ENCODE measurements around the gene NFASC. TPM values are rescaled to one million over a fixed set of nuclear protein-coding genes. Genes with fewer than 3 reads are reported as not detected.

The NFASC gene
- total RNA-seq, 2 donors from 2014 or later, result 27.7 to 45.9 TPM

DNA sequence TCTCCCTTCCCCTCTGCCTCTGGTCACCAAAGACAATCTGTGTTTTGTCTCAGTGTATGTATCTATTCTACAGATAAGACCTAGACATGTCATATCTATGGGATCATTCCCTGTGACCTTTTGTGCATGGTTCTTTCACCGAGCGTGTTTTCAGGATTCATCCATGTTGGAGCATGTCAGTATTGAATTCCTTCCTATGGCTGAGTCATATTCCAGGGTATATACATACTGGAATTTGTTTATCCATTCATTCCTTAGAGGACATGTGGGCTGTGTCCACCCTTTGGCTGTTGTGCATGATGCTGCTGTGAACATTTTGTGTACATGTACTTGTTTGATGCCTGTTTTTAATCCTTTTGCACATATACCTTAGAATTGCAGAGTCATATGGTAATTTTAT lies 69.9 kb downstream of the NFASC start:
- no peaks in the 10 kb centered on the region for H3K27me3 ChIP-seq (ENCODE audit: control insufficient read depth, insufficient read depth, low read length, poor library complexity, severe bottlenecking)
- no peaks in the 10 kb centered on the region for H3K9me3 ChIP-seq (ENCODE audit: control insufficient read depth, low read length)
- TF ChIP-seq, protein P1, sequence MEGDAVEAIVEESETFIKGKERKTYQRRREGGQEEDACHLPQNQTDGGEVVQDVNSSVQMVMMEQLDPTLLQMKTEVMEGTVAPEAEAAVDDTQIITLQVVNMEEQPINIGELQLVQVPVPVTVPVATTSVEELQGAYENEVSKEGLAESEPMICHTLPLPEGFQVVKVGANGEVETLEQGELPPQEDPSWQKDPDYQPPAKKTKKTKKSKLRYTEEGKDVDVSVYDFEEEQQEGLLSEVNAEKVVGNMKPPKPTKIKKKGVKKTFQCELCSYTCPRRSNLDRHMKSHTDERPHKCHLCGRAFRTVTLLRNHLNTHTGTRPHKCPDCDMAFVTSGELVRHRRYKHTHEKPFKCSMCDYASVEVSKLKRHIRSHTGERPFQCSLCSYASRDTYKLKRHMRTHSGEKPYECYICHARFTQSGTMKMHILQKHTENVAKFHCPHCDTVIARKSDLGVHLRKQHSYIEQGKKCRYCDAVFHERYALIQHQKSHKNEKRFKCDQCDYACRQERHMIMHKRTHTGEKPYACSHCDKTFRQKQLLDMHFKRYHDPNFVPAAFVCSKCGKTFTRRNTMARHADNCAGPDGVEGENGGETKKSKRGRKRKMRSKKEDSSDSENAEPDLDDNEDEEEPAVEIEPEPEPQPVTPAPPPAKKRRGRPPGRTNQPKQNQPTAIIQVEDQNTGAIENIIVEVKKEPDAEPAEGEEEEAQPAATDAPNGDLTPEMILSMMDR (conservative IDR thresholded peaks at IDR 0.05), result no peak
- no peak overlapping the region for H3K9ac ChIP-seq (ENCODE audit: extremely low read depth, low read length, poor library complexity, severe bottlenecking)
- Mint-ChIP-seq H3K27me3 (ENCODE audit: insufficient read depth) (no peaks in the 10 kb centered on the region), H3K4me1 (peaks cover 6% of the 10 kb centered on the region), H3K9me3 (no peaks in the 10 kb centered on the region), H3K4me3 (no peak overlapping the region), H3K27ac (no peak overlapping the region), H3K36me3 (ENCODE audit: low read depth) (peaks cover 12% of the 10 kb centered on the region)
- no peaks in the 10 kb centered on the region for H3K4me1 ChIP-seq (ENCODE audit: control insufficient read depth, insufficient read depth, low read length)
- peaks cover 12% of the 10 kb centered on the region for H3K36me3 ChIP-seq (ENCODE audit: control insufficient read depth, insufficient read depth, low read length)
- DNase-seq, result no peak
- H3K27ac ChIP-seq (ENCODE audit: low read depth, low read length), result no peak overlapping the region
- no peak overlapping the region for H3K4me3 ChIP-seq (ENCODE audit: low read length)
- WGBS, 2 experiments (ENCODE audit: insufficient coverage in 1 of 2, insufficient read length in 1 of 2), result 91 to 100% methylated on average over 2 of the region's 2 CpGs

DNA sequence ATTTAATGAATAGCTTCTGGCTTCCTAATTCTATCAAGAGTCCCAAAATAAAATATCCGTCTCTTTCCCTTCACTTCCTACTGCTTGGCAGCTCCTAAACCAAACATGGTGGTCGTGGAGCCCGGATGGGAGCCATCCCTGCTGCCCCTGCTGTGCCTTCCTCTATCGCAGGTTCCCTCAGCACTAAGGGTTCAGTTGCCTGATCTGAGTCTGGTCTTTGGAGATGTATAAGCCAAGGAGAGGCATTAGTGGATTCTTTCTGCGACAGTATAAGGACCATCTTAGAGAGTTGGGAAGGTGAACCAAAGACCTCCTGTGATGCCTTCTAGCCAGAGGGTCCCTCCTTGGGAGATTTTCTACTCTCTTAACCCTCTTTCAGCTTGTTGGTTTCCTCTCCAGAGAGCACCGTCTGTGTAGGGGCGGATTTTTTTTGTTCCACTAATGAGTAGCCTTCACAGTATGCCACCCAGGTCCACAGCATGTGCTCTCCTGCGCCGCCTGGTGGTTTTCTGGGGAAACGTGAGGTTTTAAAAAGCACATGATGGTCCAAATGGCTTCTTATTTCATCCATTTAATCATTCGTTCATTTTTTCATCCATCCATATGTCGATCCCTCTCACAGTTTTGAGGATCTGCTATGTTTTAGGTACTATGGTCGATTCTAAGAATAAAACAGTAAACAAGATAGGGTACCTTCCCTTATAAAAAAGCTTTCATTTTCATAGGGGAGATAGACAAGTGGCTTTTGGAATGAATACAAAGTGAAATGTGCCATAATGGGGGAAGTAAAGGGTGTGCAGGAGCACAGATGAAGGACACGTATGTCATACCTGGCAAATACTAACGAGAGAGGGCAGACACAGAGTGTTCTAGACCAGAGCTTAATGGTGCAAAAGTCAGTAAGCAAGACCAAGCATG lies 71.0 kb downstream of the NFASC start:
- Histone ChIP-seq H3K4me3 (ENCODE audit: low read length) (no peak overlapping the region), H3K27me3 (ENCODE audit: control insufficient read depth, insufficient read depth, low read length, poor library complexity, severe bottlenecking) (no peaks in the 10 kb centered on the region), H3K4me1 (ENCODE audit: control insufficient read depth, insufficient read depth, low read length) (no peaks in the 10 kb centered on the region), H3K36me3 (ENCODE audit: control insufficient read depth, insufficient read depth, low read length) (peaks cover 12% of the 10 kb centered on the region), H3K27ac (ENCODE audit: low read depth, low read length) (peak overlapping the region; percentile 16), H3K9ac (ENCODE audit: extremely low read depth, low read length, poor library complexity, severe bottlenecking) (no peak overlapping the region), H3K9me3 (ENCODE audit: control insufficient read depth, low read length) (no peaks in the 10 kb centered on the region)
- DNase-seq, result peak; percentile 92
- TF ChIP-seq, protein P1 (conservative IDR thresholded peaks at IDR 0.05), result peak; percentile 99
- no peaks in the 10 kb centered on the region for H3K27me3 Mint-ChIP-seq (ENCODE audit: insufficient read depth)
- H3K4me3 Mint-ChIP-seq, result no peak overlapping the region
- H3K4me1 Mint-ChIP-seq, result peaks cover 6% of the 10 kb centered on the region
- 40 to 55% methylated on average over 10 to 15 of the region's 15 CpGs for WGBS, 2 experiments (ENCODE audit: insufficient coverage in 1 of 2, insufficient read length in 1 of 2)
- no peaks in the 10 kb centered on the region for H3K9me3 Mint-ChIP-seq
- peaks cover 14% of the 10 kb centered on the region for H3K36me3 Mint-ChIP-seq (ENCODE audit: low read depth)
- no peak overlapping the region for H3K27ac Mint-ChIP-seq

DNA sequence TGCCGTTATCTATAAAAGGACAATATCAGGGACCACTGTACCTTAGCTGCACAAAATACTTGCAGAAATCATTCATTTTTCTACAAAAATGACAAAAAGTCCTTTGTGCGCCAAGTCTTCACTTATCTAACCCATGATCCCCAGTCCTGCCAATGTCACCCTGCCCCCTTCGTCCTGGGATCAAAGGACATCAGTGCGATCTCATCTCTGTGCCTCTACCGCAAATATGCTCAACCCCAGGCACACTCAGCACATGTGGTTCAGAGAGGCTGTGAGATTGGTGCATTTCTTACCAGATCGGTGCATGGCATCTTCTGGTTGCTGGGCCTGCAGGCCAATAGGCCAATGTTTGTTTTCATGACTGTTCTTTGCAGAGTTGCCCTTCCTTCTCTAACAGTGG lies 72.8 kb downstream of the NFASC start:
- H3K4me1 ChIP-seq (ENCODE audit: control insufficient read depth, insufficient read depth, low read length), result no peaks in the 10 kb centered on the region
- Mint-ChIP-seq H3K4me3 (no peak overlapping the region), H3K4me1 (no peaks in the 10 kb centered on the region), H3K9me3 (no peaks in the 10 kb centered on the region), H3K27ac (no peak overlapping the region), H3K27me3 (ENCODE audit: insufficient read depth) (no peaks in the 10 kb centered on the region), H3K36me3 (ENCODE audit: low read depth) (peaks cover 12% of the 10 kb centered on the region)
- H3K4me3 ChIP-seq (ENCODE audit: low read length), result no peak overlapping the region
- no peak overlapping the region for H3K9ac ChIP-seq (ENCODE audit: extremely low read depth, low read length, poor library complexity, severe bottlenecking)
- no peak overlapping the region for H3K27ac ChIP-seq (ENCODE audit: low read depth, low read length)
- H3K36me3 ChIP-seq (ENCODE audit: control insufficient read depth, insufficient read depth, low read length), result peaks cover 17% of the 10 kb centered on the region
- H3K27me3 ChIP-seq (ENCODE audit: control insufficient read depth, insufficient read depth, low read length, poor library complexity, severe bottlenecking), result no peaks in the 10 kb centered on the region
- 95% methylated on average over 4 to 6 of the region's 6 CpGs for WGBS, 2 experiments (ENCODE audit: insufficient coverage in 1 of 2, insufficient read length in 1 of 2)
- H3K9me3 ChIP-seq (ENCODE audit: control insufficient read depth, low read length), result no peaks in the 10 kb centered on the region
- DNase-seq, result no peak
- TF ChIP-seq, protein P1 (conservative IDR thresholded peaks at IDR 0.05), result no peak
